ENCODE data around the gene TMEM222.

DNA sequence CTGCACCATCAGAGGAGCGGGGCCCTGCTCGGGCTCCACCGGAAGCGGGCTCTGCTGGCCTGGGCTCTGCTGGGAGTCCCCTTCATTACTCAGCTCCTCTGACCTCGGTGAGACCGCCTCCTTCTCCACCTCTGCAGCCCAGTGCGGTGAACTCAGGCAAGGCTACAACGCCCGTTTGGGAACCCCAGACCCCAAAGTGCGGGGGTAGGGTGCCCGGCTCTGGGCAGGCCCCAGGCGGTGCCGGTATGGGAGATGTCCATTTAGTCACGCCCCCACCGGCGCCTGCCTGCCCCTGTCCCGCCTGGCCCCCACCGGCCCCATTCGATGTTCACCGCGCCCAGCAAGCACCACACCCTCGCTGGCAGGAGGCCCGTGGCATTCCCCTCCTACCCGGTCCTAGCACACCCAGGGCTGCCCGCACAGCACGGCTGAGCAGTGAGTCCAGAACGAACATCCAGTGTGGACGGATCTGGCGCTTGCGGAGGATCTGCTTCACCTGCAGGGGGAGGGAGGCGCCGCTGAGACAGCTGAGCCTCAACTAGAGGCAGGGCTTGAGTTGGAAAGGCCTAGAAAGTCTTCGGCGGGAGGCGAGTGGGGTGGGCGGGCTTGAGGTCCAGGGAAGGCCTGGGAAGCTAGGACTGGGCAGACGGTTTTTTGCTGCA, 34.8 kb downstream of the TMEM222 start:
- TF ChIP-seq GATA2 (IDR thresholded peaks at IDR 0.05; ENCODE audit: low read depth, low read length) (no peak), GATA3 (IDR thresholded peaks at IDR 0.05; ENCODE audit: low read depth, low read length) (no peak)
